Common myeloid progenitor, CD34-positive (primary cell): ENCODE measurements around the gene WDR7.

ENCODE experiments used
- CTCF ChIA-PET: fragments of 350-600 bp; sonication (Branson Sonifier 250); formaldehyde crosslinking; loops from one replicate; lab custom pipeline; 2021; ENCODE audit warnings: antibody characterized with exemption; lab: Charles Lee
- POLR2A ChIA-PET: fragments of 350-600 bp; sonication (Branson Sonifier 250); formaldehyde crosslinking; loops from one replicate; lab custom pipeline; 2021; ENCODE audit warnings: antibody characterized with exemption; lab: Charles Lee
- DNase-seq, 3 donors: peaks; one replicate each; pipeline versions ENCODE4 v3.0.0 to v3.0.0-alpha.2; 2013
- H3K27ac ChIP-seq, 2 experiments: 1 replicate in 1 of 2; 2 replicates in 1 of 2; pipeline ENCODE4 v1.7.0; 2013; ENCODE audit warnings: inconsistent platforms in 2 of 2, low read length in 2 of 2, mild to moderate bottlenecking in 2 of 2, low read depth in 1 of 2, moderate library complexity in 1 of 2; ENCODE audit not compliant: severe bottlenecking in 2 of 2, insufficient read depth in 1 of 2, poor library complexity in 1 of 2
- H3K27me3 ChIP-seq, 5 experiments: replicated peaks in 2 of 5; 1 replicate in 3 of 5; 2 replicates in 2 of 5; pipeline versions ENCODE4 v1.6.1 to v1.7.0; 2013; ENCODE audit warnings: low read length in 4 of 5, mild to moderate bottlenecking in 2 of 5, moderate library complexity in 2 of 5, inconsistent platforms in 1 of 5; ENCODE audit not compliant: insufficient read depth in 5 of 5, control insufficient read depth in 4 of 5
- H3K36me3 ChIP-seq, 4 experiments: 1 replicate in 2 of 4; 2 replicates in 2 of 4; pipeline versions ENCODE4 v1.6.1 to v1.7.0; 2013; ENCODE audit warnings: low read length in 3 of 4, control low read depth in 1 of 4, mild to moderate bottlenecking in 1 of 4; ENCODE audit not compliant: control insufficient read depth in 4 of 4, insufficient read depth in 4 of 4
- H3K4me1 ChIP-seq, 4 experiments: 1 replicate in 3 of 4; 2 replicates in 1 of 4; pipeline versions ENCODE4 v1.6.1 to v1.7.1; 2013; ENCODE audit warnings: low read length in 3 of 4, mild to moderate bottlenecking in 3 of 4, control low read depth in 1 of 4, inconsistent platforms in 1 of 4, moderate library complexity in 1 of 4; ENCODE audit not compliant: control insufficient read depth in 4 of 4, insufficient read depth in 4 of 4; ENCODE audit errors: control extremely low read depth in 1 of 4
- H3K4me3 ChIP-seq, 7 experiments: 1 replicate in 4 of 7; 2 replicates in 3 of 7; pipeline versions ENCODE4 v1.5.1 to v1.7.0; 2013; ENCODE audit warnings: mild to moderate bottlenecking in 7 of 7, low read length in 6 of 7, moderate library complexity in 6 of 7, inconsistent platforms in 2 of 7, low read depth in 2 of 7, control low read depth in 1 of 7; ENCODE audit not compliant: insufficient read depth in 4 of 7, control insufficient read depth in 1 of 7; ENCODE audit errors: extremely low read depth in 1 of 7
- H3K9me3 ChIP-seq, 5 experiments: 1 replicate in 4 of 5; 2 replicates in 1 of 5; pipeline versions ENCODE4 v1.6.1 to v1.7.1; 2013; ENCODE audit warnings: low read length in 4 of 5, mild to moderate bottlenecking in 2 of 5, inconsistent platforms in 1 of 5, low read depth in 1 of 5, moderate library complexity in 1 of 5; ENCODE audit not compliant: control insufficient read depth in 4 of 5, insufficient read depth in 2 of 5; ENCODE audit errors: control extremely low read depth in 1 of 5
- WGBS: methylation state at CpG from one replicate; pipeline ENCODE4 v1.1.5; 2013; ENCODE audit not compliant: insufficient coverage; 5-methylcytosine and 5-hydroxymethylcytosine counted together

WDR7 gene

DNA sequence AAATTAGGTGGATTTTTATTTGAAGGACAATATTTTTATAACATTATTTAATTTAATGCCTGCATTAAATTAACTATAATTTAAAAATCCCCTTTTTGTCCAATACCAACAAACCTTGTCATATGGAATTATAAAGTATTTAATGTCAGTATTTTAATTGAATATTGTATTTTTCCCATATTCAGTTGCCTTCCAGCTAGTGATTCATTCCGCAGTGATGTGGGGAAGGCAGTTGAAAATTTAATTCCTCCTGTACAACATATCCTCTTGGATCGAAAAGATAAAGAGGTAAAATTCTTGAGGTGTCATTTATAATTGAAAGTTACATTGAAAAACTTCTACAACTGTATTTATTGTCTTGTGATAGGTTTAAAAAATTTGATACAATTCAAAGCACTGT lies 40.4 kb downstream of the WDR7 start:
- CTCF ChIA-PET, result interaction anchor here (0.6 kb wide), 1 partner anchor 96 kb away, joined by 3 read pairs; no protein-coding TSS in a partner anchor
- Histone ChIP-seq H3K9me3 (no peaks in the 10 kb centered on the region), H3K27me3 (no peaks in the 10 kb centered on the region), H3K4me1 (no peaks in the 10 kb centered on the region), H3K4me3 (no peak overlapping the region), H3K27ac (no peak overlapping the region), H3K36me3 (peaks cover 0 to 13% (median 6%) of the 10 kb centered on the region in 4 experiments)
- no peak for DNase-seq
- WGBS, result no CpG with 5 or more reads among the region's 2 CpGs
- POLR2A ChIA-PET, result no interaction called here

DNA sequence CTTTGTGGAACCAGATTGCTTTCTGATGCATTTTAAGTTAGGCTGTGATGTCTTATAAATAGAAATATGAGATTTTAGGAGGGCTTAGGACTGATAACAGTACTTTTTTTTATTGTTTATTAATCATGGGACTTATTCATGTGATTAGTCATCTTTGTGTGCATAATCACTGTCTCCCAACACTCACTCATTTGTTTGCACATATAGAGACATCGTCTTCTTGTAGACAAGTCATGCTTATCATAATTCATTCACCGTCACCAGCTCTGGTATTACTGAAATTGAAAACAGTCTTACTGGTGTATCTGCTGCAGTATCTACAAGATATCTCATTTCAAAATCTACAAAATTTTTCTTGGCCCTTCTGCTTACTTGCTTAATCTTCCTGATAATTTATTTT lies 45.8 kb downstream of the WDR7 start:
- Histone ChIP-seq H3K4me1 (no peaks in the 10 kb centered on the region), H3K4me3 (no peak overlapping the region), H3K27me3 (no peaks in the 10 kb centered on the region), H3K36me3 (peaks cover 0 to 6% (median 1%) of the 10 kb centered on the region in 4 experiments), H3K9me3 (no peaks in the 10 kb centered on the region), H3K27ac (no peak overlapping the region)
- WGBS, result 100% methylated on average over 1 of the region's 2 CpGs
- CTCF ChIA-PET, result no interaction called here
- POLR2A ChIA-PET, result no interaction called here
- DNase-seq, result no peak

DNA sequence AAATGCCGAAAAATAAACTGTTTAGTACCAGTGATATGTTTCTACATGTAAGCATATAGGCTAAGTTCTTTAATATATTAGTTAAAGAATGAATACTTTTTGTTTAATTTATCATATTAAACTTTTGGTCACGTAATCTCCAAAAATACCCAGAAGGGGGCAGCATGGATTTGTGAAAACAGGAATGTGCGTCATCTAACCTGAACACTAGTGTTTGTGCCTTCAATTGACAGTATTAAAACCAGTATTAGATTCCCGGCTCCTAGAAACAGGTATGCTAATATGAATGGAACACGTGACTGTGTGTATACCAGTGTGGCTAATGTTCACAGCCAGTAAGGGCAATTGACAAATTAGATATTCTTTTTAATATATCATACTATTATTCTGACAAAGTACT lies 51.8 kb downstream of the WDR7 start:
- Histone ChIP-seq H3K9me3 (no peaks in the 10 kb centered on the region), H3K4me3 (no peak overlapping the region), H3K27ac (no peak overlapping the region), H3K27me3 (no peaks in the 10 kb centered on the region), H3K36me3 (peaks cover 0 to 2% (median 0%) of the 10 kb centered on the region in 4 experiments), H3K4me1 (peaks cover 0 to 4% (median 2%) of the 10 kb centered on the region in 4 experiments)
- peak; percentile 51 to 67 (median 66) for DNase-seq
- CTCF ChIA-PET, result interaction anchor here (0.7 to 3.1 kb wide), 11 partner anchors 10 to 1479 kb away, joined by 3 to 10 read pairs (median 3); no protein-coding TSS in a partner anchor
- WGBS, result 17% methylated on average over 1 of the region's 5 CpGs
- POLR2A ChIA-PET, result no interaction called here

DNA sequence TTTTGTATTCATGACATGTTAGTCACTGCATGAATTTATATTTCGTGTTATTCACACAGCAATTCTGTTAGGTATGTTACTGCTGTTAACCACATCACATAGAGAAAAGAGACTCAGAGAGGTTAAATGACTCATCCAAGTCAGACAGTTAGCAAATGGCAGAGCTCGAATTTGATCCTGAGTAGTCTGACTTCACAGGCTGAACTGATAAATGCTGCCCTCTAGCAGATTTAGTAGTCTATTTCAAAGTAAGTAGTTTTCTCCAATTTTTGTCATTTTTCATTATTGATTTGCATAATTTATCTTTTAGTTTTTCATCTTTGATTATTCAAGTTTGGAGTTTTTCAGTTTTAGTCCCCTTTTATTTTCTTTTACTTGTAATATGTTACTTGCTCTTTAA lies 58.3 kb downstream of the WDR7 start:
- no peaks in the 10 kb centered on the region for H3K4me1 ChIP-seq
- no peaks in the 10 kb centered on the region for H3K27me3 ChIP-seq
- DNase-seq, result peak; percentile 21 to 68 (median 59)
- CTCF ChIA-PET, result interaction anchor here (1.0 kb wide), 1 partner anchor 63 kb away, joined by 5 read pairs; no protein-coding TSS in a partner anchor
- no CpG with 5 or more reads among the region's 2 CpGs for WGBS
- no peaks in the 10 kb centered on the region for H3K36me3 ChIP-seq
- no peak overlapping the region for H3K4me3 ChIP-seq
- no peak overlapping the region for H3K27ac ChIP-seq
- POLR2A ChIA-PET, result no interaction called here
- H3K9me3 ChIP-seq, result no peaks in the 10 kb centered on the region

DNA sequence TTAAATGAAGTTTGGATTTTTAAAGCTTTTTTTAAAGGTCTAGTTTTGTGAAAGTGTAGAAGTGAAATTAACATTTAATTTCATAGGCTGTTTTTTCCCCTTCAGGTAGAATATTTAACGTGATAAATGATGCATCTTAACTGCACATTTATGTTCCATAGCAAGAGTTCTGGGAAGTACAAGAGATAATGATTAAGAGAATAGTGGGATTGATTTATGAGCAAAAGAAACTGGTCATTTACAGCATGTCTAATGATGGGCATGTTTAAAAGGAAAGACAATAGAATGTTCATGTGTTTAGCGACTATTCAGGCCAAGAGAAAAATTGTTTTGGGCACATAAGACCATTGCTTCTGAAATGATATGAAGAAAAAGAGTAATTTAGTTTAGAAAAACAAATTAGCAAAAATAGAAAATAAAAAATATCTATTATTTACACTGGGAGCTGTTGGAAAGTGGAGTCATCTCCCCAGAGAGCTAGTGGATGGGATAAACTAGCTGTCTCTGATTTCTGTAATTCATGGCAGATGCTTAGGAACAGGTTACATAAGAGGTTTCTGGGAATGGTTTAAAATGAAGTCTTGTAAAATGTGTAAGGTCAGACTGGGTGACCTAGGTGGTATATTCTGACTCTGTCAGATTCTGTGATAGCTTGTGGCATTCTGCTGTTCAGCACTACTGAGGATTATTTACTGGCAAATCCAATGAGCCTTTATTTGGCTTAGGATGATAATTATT lies 60.7 kb downstream of the WDR7 start:
- Histone ChIP-seq H3K9me3 (no peaks in the 10 kb centered on the region), H3K27me3 (no peaks in the 10 kb centered on the region), H3K4me1 (peaks cover 0 to 5% (median 3%) of the 10 kb centered on the region in 4 experiments), H3K27ac (no peak overlapping the region), H3K36me3 (no peaks in the 10 kb centered on the region), H3K4me3 (no peak overlapping the region)
- WGBS, result 100% methylated on average over 1 of the region's 2 CpGs
- ChIA-PET POLR2A (no interaction called here), CTCF (interaction anchor here (1.2 to 1.6 kb wide), 2 partner anchors 11 to 39 kb away, joined by 3 to 5 read pairs; no protein-coding TSS in a partner anchor)
- DNase-seq, result no peak

DNA sequence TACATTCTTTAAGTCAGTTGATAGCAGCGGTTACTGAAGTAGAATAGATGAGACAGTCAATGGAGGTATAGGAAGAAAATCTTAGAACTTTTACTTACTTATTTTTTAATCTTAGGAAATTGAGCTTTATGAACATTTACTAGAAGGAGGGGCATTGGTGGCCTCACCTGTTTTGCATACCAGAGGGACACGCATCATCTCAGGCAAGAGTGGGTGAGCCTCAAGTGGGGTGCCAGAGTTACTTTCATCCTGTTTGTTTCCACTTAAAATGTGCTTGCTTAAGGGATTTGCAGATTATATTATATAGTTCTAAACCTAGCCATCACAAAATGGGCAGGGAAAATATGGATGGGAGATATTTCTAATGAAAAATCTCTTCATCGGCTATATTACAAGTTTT lies 61.6 kb downstream of the WDR7 start:
- Histone ChIP-seq H3K4me1 (peaks cover 0 to 7% (median 3%) of the 10 kb centered on the region in 4 experiments), H3K4me3 (no peak overlapping the region), H3K27ac (no peak overlapping the region), H3K27me3 (no peaks in the 10 kb centered on the region), H3K9me3 (no peaks in the 10 kb centered on the region), H3K36me3 (no peaks in the 10 kb centered on the region)
- DNase-seq, result no peak
- no CpG with 5 or more reads among the region's 3 CpGs for WGBS
- ChIA-PET POLR2A (no interaction called here), CTCF (interaction anchor here (1.6 kb wide), 1 partner anchor 12 kb away, joined by 5 read pairs; no protein-coding TSS in a partner anchor)

DNA sequence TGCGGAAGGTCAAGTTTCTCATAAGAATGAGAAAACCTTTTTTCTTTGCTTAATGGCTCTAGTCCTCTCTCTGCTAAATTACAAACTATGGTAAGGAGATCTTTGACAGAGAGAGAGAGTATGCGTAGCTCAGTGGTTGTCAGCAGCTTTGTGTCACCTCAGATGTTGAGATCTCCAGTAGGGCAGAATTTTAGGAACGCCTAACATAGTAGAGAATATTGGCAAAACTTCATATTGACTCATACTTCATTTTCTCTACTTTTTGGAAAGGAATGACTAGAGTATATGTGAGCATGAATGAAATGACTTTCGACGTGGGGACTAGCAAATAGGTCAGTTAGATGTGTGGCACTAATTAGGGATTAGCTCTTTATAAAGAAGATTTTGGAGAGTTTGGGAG lies 64.0 kb downstream of the WDR7 start:
- no peak for DNase-seq
- H3K36me3 ChIP-seq, result peaks cover 0 to 2% (median 0%) of the 10 kb centered on the region in 4 experiments
- no peak overlapping the region for H3K27ac ChIP-seq
- CTCF ChIA-PET, result interaction anchor here (1.8 kb wide), 1 partner anchor 16 kb away, joined by 4 read pairs; no protein-coding TSS in a partner anchor
- POLR2A ChIA-PET, result no interaction called here
- H3K27me3 ChIP-seq, result no peaks in the 10 kb centered on the region
- H3K4me3 ChIP-seq, result no peak overlapping the region
- no peaks in the 10 kb centered on the region for H3K9me3 ChIP-seq
- WGBS, result 100% methylated on average over 2 of the region's 5 CpGs
- H3K4me1 ChIP-seq, result peaks cover 0 to 7% (median 3%) of the 10 kb centered on the region in 4 experiments
